ENCODE results near the gene F8A1. TPM values are rescaled to one million over a fixed set of nuclear protein-coding genes. Genes with fewer than 3 reads are reported as not detected.
"Not testable (repeated sequence)": the region's sequence is repeated elsewhere in the genome, so short reads cannot be mapped to it uniquely, and the experiment has no call there.

F8A1 gene
- total RNA-seq, 1 donor from 2014 or later = 14.9 TPM

DNA sequence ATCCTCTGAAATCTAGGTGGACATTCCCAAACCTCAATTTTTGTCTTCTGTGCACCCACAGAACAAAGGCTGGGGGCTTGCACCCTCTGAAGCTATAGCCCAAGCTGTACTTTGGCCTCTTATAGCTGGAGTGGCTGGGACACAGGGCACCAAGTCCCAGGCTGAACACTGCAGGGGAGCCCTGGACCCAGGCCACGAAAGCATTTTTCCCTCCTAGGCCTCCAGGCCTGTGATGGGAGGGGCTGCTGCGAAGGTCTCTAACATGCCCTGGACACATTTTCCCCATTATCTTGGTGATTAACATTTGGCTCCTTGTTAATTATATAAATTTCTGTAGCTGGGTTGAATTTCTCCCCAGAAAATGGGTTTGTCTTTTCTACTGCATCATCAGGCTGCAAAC lies 27.9 kb downstream of the F8A1 start:
- TF ChIP-seq, protein P1, sequence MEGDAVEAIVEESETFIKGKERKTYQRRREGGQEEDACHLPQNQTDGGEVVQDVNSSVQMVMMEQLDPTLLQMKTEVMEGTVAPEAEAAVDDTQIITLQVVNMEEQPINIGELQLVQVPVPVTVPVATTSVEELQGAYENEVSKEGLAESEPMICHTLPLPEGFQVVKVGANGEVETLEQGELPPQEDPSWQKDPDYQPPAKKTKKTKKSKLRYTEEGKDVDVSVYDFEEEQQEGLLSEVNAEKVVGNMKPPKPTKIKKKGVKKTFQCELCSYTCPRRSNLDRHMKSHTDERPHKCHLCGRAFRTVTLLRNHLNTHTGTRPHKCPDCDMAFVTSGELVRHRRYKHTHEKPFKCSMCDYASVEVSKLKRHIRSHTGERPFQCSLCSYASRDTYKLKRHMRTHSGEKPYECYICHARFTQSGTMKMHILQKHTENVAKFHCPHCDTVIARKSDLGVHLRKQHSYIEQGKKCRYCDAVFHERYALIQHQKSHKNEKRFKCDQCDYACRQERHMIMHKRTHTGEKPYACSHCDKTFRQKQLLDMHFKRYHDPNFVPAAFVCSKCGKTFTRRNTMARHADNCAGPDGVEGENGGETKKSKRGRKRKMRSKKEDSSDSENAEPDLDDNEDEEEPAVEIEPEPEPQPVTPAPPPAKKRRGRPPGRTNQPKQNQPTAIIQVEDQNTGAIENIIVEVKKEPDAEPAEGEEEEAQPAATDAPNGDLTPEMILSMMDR (IDR thresholded peaks at IDR 0.05; ENCODE audit: insufficient read depth, low read length, poor library complexity, severe bottlenecking) = no peak
- no peak overlapping the region for H3K4me3 ChIP-seq (ENCODE audit: low read depth, low read length)
- H3K27me3 ChIP-seq (ENCODE audit: control insufficient read depth, insufficient read depth, low read length) = no peaks in the 10 kb centered on the region
- H3K36me3 ChIP-seq (ENCODE audit: control insufficient read depth, insufficient read depth, low read length) = no peaks in the 10 kb centered on the region
- DNase-seq (ENCODE audit: low read depth) = no peak

DNA sequence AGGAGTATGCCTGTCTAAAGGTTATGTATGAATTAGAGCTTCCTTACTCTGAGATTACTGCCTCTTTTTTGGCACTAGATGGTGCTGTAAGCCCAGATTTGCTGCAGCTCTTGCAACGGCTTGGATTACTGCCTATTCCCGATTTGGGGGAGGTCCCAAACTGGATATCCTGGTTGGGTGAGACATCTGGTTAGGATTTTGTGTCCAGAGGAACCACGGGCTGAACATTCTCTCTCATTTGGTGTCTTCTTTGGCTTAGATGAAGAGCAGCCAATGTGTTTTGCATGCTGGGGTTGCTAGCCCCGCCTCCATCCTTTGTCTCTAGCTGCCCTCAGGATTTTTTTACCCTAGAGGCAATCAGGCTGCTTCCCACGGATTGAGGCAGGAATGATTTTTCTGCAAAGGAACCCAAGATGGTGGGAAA lies 31.9 kb downstream of the F8A1 start:
- peak; percentile 2 for DNase-seq (ENCODE audit: low read depth)
- Histone ChIP-seq H3K27me3 (ENCODE audit: control insufficient read depth, insufficient read depth, low read length) (no peaks in the 10 kb centered on the region), H3K36me3 (ENCODE audit: control insufficient read depth, insufficient read depth, low read length) (no peaks in the 10 kb centered on the region), H3K4me3 (ENCODE audit: low read depth, low read length) (no peak overlapping the region)
- TF ChIP-seq, protein P1 (IDR thresholded peaks at IDR 0.05; ENCODE audit: insufficient read depth, low read length, poor library complexity, severe bottlenecking) = peak; percentile 54

GRCh38 chrX:154924771-154925170 lies 38.6 kb downstream of the F8A1 start:
- not testable (repeated sequence) for H3K27me3 ChIP-seq (ENCODE audit: control insufficient read depth, insufficient read depth, low read length); DNase-seq (ENCODE audit: low read depth); H3K36me3 ChIP-seq (ENCODE audit: control insufficient read depth, insufficient read depth, low read length); H3K4me3 ChIP-seq (ENCODE audit: low read depth, low read length)

Other genes starting within 250 kb of the F8A1 start
- gene CTAG2, start 232.8 kb upstream of the F8A1 start, total RNA-seq = not detected in 2 replicates
- 0.42 and 0.82 TPM in 2 replicates for gene GAB3, start 135.3 kb upstream of the F8A1 start, total RNA-seq
- 32.3 and 43.8 TPM in 2 replicates for gene DKC1, start 123.5 kb upstream of the F8A1 start, total RNA-seq
- 7.7 and 9.3 TPM in 2 replicates for gene MPP1, start 80.9 kb upstream of the F8A1 start, total RNA-seq
- gene SMIM9, start 51.7 kb upstream of the F8A1 start, total RNA-seq = not detected in 2 replicates
- gene F8, start 136.4 kb downstream of the F8A1 start, total RNA-seq = 3.1 and 3.3 TPM in 2 replicates
- gene FUNDC2, start 140.5 kb downstream of the F8A1 start, total RNA-seq = 29.9 and 43.7 TPM in 2 replicates
- 10.5 and 12.2 TPM in 2 replicates for gene CMC4, start 184.8 kb downstream of the F8A1 start, total RNA-seq
- 0.27 and 1.1 TPM in 2 replicates for gene MTCP1, start 184.8 kb downstream of the F8A1 start, total RNA-seq
- 10.8 and 11.8 TPM in 2 replicates for gene BRCC3, start 185.2 kb downstream of the F8A1 start, total RNA-seq